Measurements from ENCODE around the gene CISD1.
"Not testable (repeated sequence)": the region's sequence is repeated elsewhere in the genome, so short reads cannot be mapped to it uniquely, and the experiment has no call there.

CISD1 gene

DNA sequence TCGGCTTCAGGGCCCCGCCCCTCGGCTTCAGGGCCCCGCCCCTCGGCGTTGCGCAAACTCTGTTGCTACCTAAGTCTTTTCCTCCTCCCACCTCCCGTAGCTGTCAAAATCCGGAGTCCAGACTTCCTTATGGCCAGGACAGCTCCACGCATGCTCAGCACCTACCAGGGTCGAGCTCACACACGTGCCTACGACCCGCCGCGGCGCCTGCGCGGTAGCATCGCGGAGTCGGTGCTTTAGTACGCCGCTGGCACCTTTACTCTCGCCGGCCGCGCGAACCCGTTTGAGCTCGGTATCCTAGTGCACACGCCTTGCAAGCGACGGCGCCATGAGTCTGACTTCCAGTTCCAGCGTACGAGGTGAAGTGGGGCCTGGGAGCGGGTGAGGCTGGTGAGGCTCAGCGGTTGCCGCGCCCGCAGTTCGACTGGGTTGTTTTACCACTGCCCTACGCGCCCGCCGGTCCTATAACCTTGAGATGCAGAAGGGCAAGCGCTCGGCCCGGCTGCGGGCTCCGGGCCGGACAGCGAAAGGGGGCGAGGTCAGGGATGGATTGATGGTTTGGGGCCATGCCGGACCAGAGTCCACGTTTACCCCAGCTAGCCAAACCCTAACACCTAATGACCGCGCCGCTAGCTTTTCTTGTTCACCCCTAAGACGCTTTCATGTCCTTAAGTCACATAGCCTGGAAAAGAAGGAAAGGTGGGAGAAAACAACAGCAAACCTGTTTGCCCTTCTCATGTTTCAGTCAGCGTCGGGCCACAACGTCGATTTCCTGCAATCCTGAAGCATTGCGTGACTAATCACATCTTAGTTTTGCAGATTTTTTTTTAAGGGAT lies at the start of gene CISD1:
TSS of gene CISD1 (plus strand) at position 217 of the 836 bp plus-strand sequence. CDS start at position 329, 112 bp downstream.
- peak; percentile 99 for DNase-seq

DNA sequence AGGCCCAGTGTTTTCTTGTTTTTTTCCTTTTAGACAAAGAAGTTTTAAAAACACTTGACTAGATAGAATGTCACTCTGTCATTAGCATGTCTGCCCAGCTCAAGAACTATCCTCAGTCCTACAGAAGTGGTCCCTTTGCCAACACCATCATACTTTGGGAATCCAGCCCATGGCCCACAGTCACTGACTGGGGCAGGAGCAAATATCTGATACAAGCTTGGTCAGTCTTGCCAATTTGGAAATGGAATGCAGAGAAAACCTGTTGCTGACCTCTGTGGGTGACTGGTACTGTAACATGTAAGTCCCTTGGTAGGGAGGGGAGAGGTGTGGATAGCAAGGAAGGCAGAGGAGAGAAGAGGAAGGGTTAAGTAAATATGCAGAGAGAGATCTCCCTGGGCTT lies 49.1 kb upstream of the CISD1 start:
- DNase-seq, result no peak

DNA sequence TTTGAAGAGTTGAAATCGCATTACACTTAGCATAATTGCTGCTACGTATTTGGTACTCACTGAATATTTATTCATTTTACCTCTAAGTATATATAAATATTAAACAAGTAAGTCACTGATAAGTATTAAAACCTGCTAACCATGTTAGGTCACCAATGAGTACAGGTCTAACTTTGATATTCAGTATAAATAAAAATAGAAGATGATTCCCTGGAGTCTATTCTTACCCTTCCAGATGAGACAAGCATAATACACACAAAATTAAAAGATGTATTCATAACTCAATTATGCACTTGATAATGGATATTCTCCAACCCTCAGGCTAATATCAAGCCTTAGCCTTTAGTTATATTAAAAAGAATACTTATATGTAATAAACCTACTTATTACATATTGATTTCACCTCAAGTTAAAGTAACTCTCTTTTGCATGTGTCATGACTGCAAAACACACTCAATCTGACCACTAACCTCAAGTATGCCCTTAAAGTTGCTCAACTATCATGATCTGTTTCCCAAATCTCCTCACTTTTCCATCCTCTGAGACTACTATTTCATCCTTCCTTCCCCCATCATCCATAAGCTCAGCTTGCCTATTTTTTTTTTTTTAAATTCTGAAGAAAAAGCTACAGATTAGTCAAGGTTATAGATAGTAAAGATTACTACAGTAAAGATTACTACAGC lies 48.1 kb upstream of the CISD1 start:
- no peak for DNase-seq

DNA sequence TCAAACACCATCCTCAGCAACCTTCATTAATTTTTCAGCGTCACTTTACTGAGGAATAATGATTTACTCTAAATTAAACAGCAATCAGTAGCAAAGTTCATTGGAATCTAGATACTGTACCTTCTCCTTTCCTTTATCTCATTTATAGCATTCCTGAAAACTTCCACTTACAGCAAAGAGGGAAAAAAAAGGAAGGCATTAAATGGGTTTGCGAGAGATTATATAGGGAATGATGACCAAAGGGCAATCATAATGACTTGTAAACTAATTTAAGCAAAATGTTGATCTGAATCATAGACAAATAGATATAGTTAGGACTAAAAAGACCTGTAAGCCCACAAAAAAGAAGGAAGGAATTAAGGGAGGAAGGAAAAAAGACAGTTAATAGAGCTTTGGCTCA lies 43.3 kb upstream of the CISD1 start:
- no peak for DNase-seq

DNA sequence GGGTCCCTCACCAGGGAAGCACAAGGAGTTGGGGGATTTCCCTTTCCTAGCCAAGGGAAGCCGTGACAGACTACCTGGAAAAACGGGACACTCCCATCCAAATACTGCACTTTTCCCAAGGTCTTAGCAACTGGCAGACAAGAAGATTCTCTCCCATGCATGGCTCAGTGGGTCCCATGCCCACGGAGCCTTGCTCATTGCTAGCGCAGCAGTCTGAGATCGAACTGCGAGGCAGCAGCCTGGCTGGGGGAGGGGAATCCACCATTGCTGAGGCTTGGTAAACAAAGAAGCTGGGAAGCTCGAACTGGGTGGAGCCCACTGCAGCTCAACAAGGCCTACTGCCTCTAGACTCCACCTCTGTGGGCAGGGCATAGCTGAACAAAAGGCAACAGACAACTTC lies 39.1 kb upstream of the CISD1 start:
- DNase-seq, result not testable (repeated sequence)

DNA sequence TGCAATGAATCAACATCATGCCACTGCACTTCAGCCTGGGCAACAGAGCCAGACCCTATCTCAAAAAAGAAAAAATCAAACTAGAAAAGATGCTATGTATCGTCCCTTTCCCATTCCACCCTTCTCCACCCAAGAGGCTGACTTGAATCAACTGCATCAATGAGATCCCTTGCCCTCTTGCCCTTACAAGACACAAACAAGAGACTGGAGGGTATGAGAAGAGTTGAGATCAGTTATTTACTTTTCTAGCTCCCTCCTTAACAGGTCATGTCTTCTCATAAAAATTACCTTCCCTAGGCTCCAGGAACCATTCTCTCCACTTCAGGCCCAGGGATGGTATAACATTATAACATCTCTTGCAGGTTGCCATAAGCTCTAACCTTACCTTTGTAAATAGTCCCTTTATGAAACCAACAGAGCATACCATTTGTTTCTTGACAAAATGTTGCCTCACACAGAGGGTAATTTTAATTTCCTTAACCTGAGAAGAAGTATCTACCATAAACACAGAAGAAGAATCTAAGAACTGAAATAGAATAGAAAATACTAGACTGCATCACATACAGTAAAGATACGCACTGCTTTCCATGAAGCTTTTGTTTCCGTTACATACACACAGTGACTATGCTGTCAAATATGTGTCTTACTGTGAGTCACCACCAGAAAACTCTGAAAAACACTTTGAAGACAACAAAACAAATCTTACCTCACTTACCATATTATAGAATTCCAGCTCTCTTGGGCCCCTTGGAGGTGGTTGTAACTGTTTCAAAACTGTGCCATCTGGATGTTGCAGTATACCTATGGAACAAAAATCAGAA lies 31.7 kb upstream of the CISD1 start:
- no peak for DNase-seq

DNA sequence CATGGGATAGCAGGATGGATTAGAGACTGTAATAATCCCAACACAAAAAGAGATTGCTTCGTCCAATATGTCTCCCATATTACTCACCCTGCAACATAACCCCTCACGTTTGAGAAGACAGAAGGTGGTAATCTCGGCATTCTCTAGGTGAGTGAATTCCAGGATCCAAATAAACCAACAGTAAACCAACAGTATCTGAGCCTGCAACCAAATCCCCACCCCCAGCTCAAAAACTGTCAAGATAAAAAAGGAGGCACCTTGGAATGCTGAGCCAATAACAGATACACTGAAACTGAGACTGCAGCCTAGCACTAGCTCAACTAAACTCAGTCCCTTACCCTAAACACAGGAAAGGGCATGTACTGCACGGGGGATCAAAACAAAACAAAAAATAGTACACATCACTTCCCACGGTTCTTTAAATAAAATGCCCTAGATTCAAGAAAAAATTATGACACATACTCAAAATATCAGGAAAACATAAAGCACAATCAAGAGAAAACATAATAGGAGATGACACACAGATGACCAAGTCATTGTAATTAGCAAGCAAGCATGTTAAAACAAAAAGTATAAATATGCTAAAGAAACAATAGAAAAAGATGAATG lies 29.3 kb upstream of the CISD1 start:
- no peak for DNase-seq

DNA sequence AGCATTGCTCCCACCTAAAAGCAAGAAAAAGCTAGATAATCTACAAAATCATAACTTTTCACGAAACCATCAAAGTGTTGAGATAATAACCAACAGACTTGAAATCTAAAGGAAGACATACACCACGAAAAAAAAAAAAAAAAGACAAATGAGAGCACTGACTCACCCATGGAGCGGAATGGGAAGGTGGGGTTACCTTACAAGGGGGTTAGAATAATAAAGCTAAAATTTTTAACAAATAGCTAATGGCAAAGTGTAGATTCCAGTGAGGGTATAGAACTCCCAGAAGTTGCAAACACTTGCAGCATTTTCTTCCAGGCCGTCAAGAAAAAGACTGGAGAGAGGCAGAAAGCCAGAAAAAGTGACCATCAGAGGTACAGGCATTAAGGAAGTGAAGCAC lies 28.4 kb upstream of the CISD1 start:
- no peak for DNase-seq

DNA sequence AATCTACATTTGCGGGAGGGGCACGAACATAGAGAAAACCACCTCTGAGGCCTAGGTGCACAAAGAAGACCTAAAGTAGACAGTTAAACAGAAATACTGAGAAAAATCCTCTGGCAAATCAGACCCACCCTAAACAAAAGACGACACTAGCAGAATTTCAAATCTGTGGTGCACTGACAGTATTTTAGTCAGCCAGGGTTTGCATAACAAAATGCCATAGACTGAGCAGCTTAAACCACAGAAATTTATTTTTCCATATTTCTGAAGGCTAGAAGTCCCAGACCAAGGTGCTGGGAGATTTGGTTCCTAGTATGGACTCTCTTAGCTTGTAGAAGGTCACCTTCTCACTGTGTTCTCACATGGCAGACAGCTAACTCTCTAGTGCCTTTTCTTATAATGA lies 27.6 kb upstream of the CISD1 start:
- DNase-seq, result no peak

DNA sequence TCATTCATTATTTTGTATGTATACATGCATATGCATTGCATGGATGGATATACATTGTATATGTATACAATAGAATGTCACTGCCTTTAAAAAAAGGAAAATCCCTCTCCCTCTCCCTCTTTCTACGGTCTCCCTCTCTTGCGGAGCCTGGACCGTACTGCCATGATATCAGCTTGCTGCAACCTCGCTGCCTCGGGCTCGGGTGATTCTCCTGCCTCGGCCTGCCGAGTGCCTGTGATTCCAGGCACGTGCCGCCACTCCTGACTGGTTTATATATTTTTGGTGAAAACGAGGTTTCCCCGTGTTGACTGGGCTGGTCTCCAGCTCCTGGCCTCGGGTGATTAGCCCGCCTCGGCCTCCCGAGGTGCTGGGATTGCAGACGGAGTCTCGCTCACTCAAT lies 25.7 kb upstream of the CISD1 start:
- DNase-seq, result no peak

DNA sequence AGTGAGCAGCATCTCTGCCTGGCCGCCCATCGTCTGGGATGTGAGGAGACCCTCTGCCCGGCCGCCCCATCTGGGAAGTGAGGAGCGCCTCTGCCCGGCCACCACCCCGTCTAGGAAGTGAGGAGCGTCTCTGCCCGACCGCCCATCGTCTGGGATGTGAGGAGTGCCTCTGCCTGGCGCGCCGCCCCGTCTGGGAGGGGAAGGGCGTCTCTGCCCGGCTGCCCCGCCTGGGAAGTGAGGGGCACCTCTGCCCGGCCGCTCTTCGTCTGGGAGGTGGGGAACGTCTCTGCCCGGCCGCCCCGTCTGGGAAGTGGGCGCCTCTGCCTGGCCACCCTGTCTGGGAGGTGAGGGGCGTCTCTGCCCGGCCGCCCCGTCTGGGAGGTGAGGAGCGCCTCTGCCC lies 25.2 kb upstream of the CISD1 start:
- DNase-seq, result not testable (repeated sequence)

DNA sequence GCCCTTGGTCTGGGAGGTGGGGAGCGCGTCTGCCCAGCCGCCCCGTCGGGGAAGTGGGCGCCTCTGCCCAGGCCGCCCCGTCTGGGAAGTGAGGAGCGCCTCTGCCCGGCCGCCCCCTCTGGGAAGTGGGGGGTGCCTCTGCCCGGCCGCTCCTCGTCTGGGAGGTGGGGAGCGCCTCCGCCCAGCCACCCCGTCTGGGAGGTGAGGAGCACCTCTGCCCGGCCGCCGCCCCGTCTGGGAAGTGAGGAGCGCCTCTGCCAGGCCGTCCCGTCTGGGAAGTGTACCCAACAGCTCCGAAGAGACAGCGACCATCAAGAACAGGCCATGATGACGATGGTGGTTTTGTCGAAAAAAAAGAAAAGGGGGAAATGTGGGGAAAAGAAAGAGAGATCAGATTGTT lies 24.7 kb upstream of the CISD1 start:
- DNase-seq, result not testable (repeated sequence)

DNA sequence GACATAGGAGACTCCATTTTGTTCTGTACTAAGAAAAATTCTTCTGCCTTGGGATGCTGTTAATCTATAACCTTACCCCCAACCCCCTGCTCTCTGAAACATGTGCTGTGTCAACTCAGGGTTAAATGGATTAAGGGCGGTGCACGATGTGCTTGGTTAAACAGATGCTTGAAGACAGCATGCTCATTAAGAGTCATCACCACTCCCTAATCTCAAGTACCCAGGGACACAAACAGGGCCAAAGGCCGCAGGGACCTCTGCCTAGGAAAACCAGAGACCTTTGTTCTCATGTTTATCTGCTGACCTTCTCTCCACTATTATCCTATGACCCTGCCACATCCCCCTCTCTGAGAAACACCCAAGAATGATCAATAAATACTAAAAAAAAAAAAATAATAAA lies 24.3 kb upstream of the CISD1 start:
- not testable (repeated sequence) for DNase-seq

DNA sequence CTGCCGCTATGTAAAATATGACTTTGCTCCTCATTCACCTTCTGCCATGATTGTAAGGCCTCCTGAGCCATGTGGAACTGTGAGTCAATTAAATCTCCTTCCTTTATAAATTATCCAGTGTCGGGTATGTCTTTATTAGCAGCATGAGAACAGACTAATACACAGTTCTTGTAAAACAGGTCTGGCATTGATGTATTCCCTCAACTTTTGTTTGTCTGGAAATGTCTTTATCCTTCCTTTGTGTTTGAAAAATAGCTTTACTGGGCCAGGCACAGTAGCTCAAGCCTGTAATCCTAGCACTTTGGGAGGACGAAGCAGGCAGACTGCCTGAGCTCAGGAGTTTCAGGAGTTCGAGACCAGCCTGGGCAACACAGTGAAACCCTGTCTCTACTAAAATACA lies 15.8 kb upstream of the CISD1 start:
- DNase-seq, result no peak

DNA sequence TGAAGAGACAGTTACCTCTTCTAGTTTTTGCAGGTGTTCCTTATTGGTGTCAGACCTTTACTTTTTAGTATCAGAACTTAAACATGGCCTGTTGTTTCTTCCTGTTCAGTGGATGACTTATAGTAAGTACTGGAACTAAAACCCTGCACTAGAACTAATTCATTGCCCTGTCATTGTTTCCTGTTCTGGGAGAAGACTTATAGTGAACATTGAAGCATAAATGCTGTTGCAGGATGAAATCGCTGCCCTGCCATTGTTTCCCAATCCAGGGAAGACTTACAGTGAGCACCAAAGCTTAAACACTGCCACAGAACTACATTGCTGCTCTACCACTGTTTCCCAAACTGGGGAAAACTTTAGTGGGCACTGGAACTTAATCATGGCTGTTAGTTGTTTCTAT lies 14.3 kb upstream of the CISD1 start:
- DNase-seq, result no peak

DNA sequence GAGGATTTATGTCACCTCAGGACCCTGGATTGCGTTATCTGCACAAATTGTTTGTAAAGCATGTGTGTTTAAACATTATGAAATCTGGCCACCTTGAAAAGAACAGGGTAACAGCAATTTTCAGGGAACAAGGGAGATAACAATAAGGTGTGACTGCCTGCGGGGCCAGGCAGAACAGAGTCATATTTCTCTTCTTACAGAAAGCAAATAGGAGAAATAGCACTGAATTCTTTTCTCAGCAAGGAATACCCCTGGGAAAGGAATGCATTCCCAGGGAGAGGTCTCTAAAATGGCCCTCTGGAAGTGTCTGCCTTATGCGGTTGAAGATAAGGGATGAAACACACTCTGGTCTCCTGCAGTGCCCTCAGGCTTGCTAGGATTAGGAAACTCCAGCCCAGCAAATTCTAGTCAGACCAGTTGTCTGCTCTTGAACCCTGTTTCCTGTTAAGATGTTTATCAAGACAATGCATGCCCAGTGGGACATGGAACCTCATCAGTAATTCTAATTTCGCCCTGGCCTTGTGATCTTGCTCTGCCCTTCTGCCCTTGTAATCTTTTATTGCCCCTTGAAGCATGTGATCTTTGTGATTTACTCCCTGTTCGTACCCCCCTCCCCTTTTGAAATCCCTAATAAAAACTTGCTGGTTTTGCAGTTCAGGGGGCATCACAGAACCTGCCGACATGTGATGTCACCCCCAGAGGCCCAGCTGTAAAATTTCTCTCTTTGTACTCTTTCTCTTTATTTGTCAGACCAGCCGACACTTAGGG lies 12.8 kb upstream of the CISD1 start:
- DNase-seq, result not testable (repeated sequence)

DNA sequence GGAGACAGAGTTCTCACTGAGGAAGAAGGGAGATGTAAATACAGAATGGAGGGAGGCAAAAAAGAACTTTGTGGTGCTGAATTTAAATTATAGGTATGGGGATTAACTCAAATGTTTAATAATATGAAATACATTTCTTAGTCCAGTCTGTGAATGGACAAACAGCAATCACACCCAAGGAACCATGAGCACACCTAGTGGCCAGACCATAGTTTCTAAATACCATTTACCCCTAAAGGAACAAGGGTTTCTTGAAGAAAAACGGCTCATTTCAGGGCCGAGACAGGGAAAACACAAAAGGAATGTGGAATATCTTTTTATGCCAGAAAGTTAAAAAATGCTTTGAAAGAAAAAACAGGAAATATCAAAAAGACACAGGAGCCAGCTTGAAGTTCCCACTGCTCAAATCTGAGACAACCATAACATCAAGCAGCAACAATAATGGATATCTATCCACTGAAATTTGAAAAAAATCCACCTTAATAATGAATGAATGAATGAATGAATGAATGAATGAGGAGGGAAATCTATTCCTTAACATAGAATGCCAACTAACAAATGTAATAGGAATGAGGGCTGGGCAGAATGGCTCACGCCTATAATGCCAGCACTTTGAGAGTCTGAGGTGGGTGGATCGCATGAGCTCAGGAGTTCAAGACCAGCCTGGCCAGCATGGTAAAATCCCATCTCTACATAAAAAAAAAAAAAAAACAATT lies 9.8 kb upstream of the CISD1 start:
- peak; percentile 23 for DNase-seq

DNA sequence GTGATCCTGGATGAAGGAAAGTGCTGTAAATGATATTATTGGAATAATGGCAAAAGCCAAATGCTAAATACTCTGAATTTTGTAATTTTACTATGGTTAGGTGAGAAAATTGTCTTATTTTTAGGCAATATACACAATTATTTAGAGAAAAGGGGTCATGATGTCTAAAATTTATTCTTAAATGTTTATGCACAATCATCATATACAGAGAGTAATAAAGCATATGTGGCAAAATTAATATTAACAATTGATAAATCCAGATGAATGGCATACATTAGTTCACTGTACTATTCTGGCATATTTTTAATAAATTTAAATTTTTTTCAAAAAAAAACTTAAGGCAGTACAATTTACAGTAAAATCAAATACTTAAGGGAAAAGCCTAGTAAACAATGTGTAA lies 8.6 kb upstream of the CISD1 start:
- DNase-seq, result no peak

DNA sequence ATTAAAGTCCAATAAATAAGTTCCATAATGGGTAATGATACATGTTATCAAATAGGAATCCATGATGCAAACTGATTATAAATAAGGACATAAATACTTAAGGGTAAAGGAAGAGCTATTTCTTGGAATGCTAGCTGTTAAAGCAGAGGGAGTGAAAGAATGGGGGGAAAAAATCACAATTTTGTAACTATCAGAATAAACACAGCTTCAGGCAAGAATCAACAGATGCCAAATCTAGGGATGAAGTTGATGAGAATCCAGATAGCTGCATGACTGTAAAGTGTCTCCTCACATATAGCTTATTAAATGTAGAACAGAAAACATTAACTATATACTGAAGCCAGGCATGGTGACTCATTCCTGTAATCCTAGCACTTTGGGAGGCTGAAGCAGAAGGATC lies 6.2 kb upstream of the CISD1 start:
- DNase-seq, result no peak

DNA sequence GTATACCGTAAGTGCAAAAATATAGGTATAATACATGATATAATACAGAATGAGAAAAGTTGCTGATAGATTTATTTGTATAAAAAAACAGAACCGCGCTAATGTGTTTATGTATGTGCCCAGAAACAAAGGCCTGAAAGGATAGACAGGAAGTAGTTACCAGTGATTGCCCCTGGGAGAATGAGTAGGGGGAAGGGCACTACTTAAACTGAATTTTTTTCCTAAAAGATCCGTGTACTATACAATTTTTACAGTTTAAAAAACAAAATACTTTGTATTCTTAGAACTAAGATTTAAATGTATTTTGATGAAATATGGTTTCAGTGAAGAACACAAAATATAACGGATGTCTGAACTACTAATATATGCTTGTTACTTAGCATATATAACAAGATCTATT lies 4.2 kb upstream of the CISD1 start:
- peak; percentile 61 for DNase-seq

DNA sequence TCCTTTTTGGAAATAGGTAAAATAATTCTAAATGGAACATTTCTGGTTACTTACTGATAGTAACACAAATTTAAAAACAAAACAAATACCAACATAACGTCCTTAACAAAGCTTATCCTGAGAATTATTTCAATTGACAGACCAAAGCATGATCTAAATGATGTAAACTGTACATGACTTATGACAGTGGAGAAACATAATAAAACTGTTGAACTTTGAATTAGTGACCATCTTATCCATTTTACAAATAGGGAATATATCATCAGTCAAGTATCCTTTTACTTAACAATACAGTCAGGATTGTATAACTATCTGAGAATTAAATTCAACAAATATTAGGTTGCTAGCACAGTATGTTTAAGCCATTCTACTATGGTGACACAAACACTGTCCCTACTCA lies 3.7 kb upstream of the CISD1 start:
- DNase-seq, result no peak
